GM12865 (cell line): Measurements from ENCODE around the gene CFAP46.

Source experiments
- DNase-seq: peaks from one replicate; pipeline ENCODE4 v3.0.0; 2010; ENCODE audit warnings: low read depth
- H3K4me3 ChIP-seq: 2 replicates; pipeline ENCODE4 v1.5.1; 2011; ENCODE audit warnings: mild to moderate bottlenecking, low read depth, low read length, control low read depth
- CTCF ChIP-seq: IDR thresholded peaks from 2 replicates; pipeline ENCODE4 v1.5.1; 2011; ENCODE audit warnings: low read length, control low read depth, low read depth, inconsistent platforms; ENCODE audit not compliant: insufficient read depth; ENCODE audit errors: missing control alignments

CFAP46 gene

DNA sequence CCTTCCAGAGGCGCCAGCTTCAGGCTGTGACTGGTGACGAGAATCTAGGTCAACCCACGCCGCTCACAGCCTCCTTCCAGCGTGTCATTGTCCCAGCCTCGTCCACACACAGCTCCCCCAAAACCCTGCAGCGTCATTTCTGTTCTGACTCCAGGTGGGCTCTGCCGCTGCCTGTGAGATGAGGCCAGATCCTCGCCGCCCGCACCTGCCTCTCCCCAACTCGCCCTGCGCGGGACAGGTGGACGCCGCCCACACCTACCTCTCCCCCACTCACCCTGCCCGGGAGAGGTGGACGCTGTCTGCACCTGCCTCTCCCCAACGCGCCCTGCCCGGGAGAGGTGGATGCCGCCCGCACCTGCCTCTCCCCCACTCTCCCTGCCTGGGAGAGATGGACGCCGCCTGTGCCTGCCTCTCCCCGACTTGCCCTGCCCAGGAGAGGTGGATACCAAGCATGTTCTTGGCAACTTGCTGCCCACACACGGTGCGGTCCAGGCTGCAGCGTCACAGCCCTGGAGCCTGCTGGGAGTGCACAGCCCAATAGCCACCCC is 32.0 kb upstream of the CFAP46 start:
- no peak for TF ChIP-seq CTCF
- H3K4me3 ChIP-seq = no peak overlapping the region
- no peak for DNase-seq

- no peak overlapping the region for H3K4me3 ChIP-seq
- TF ChIP-seq CTCF = no peak
- no peak for DNase-seq
Measured at GRCh38 chr10:132973903-132974241, 31.5 kb upstream of the CFAP46 start.

GRCh38 chr10:132972986-132973902 is 30.9 kb upstream of the CFAP46 start:
- DNase-seq = no peak
- H3K4me3 ChIP-seq = no peak overlapping the region
- no peak for TF ChIP-seq CTCF

GRCh38 chr10:132972149-132972985 is 30.0 kb upstream of the CFAP46 start:
- H3K4me3 ChIP-seq = no peak overlapping the region
- TF ChIP-seq CTCF = no peak
- DNase-seq = no peak

DNA sequence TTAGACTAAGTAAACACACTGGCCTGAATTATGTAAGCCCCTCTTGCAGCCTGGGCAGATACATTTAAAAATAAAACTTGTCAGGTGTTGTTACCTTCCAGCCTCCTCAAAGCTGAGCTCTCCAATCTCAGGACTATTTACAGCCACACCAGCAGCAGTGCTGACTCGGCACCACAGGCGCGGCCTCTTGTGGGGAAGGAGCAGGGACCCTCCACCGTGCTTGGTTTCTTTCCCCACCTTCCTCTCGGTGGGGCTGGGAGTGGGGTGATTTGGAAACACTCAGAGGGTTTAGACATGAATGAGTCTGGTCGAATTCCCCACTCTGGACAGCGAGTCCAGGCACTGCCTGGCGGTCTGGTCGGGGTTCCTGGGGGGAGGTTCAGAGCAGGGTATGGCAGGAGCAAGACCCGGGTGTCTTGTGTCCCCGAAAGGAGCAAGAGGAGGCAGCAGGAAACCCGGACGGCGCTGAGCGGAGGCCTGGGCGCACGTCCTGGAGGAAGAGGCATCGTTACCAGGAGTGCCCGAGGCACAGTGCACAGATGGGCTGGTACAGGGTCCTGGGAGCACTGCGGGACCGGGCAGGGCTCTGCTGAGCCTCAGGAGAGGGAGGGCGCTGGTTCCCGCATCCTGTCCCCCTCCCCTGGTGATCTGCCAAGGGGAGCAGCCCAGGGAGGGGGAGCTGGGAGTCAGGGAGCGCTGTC is 29.2 kb upstream of the CFAP46 start:
- no peak for DNase-seq
- TF ChIP-seq CTCF = no peak
- H3K4me3 ChIP-seq = no peak overlapping the region

GRCh38 chr10:132970641-132971438 is 28.5 kb upstream of the CFAP46 start:
- H3K4me3 ChIP-seq = no peak overlapping the region
- no peak for TF ChIP-seq CTCF
- DNase-seq = no peak
